ENCODE measurements around the gene ZBTB5. TPM values are rescaled to one million over a fixed set of nuclear protein-coding genes. Genes with fewer than 3 reads are reported as not detected.

ZBTB5 gene
- total and polyA plus RNA-seq, 4 donors, result 3.2 to 21.9 (median 8.3) TPM

DNA sequence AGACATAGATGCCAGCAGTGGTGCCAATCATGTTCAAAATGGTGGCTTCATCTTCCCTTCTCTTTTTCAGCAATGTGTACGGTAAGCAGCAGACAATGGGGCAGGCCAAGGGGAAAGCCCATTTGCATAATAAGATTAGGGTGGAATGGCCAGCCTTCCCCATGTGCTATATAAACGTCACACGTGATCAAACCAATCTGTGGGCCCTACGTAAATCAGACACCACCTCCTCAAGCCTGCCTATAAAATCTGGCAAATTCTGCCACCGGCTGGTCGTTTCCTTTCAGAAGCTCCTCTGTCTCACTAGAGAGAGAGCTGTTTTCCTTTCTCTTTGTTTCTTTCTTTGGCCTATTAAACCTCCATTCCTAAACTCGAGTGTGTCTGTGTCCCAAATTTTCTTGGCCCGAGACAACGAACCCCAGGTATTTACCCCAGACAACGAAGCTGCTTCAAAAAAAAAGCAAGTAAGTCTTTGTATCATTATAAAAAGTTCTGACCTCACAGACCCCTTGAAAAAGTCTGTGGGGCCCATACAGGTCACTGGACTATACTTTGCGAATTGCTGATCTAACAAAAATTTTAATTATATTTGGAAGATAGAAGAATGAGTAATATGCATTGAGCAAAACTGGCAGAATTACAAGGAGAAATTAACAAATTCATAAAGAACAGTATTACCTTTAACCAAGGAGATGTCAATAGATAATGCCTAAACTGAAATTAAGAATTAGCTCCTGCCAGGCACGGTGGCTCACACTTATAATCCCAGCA lies 15.2 kb downstream of the ZBTB5 start:
- ATAC-seq (ENCODE audit: insufficient read depth, low FRiP score) (no peak), DNase-seq (no peak)
- Histone ChIP-seq H3K27ac (ENCODE audit: low read depth in 1 of 2, low read length in 1 of 2) (no peak overlapping the region), H3K27me3 (ENCODE audit: control insufficient read depth in 3 of 3, insufficient read depth in 3 of 3, low read length in 2 of 3) (no peaks in the 10 kb centered on the region), H3K36me3 (ENCODE audit: control insufficient read depth in 4 of 4, insufficient read depth in 4 of 4, low read length in 4 of 4) (peaks cover 0 to 13% (median 5%) of the 10 kb centered on the region in 4 donors), H3K4me3 (no peak overlapping the region), H3K9me3 (ENCODE audit: control insufficient read depth in 4 of 4, insufficient read depth in 3 of 4, low read length in 3 of 4) (no peaks in the 10 kb centered on the region), H3K4me1 (ENCODE audit: control insufficient read depth in 5 of 5, insufficient read depth in 5 of 5, low read length in 5 of 5) (peaks cover 0 to 6% (median 0%) of the 10 kb centered on the region in 5 donors), H3K9ac (ENCODE audit: insufficient read depth in 1 of 2, low read length in 2 of 2) (no peak overlapping the region)
- WGBS, 2 donors, result 90 to 92% methylated on average over 12 of the region's 12 CpGs
- TF ChIP-seq, protein P1, sequence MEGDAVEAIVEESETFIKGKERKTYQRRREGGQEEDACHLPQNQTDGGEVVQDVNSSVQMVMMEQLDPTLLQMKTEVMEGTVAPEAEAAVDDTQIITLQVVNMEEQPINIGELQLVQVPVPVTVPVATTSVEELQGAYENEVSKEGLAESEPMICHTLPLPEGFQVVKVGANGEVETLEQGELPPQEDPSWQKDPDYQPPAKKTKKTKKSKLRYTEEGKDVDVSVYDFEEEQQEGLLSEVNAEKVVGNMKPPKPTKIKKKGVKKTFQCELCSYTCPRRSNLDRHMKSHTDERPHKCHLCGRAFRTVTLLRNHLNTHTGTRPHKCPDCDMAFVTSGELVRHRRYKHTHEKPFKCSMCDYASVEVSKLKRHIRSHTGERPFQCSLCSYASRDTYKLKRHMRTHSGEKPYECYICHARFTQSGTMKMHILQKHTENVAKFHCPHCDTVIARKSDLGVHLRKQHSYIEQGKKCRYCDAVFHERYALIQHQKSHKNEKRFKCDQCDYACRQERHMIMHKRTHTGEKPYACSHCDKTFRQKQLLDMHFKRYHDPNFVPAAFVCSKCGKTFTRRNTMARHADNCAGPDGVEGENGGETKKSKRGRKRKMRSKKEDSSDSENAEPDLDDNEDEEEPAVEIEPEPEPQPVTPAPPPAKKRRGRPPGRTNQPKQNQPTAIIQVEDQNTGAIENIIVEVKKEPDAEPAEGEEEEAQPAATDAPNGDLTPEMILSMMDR (IDR thresholded peaks at IDR 0.05; ENCODE audit: control extremely low read depth, extremely low read depth), result no peak

DNA sequence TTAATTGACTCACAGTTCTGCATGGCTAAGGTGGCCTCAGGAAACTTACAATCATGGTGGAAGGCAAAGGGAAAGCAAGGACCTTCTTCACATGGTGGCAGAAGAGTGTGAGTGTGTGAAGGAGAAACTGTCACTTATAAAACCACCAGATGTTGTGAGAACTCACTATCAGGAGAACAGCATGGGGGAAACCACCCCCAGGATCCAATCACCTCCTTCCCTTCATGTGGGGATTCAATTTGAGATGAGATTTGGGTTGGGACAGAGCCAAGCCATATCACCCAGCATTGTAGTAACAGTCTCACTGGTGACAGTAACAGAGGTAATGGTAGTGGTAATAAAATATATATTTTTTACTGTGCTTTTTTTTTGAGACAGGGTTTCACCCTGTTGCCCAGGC lies 18.1 kb downstream of the ZBTB5 start:
- DNase-seq (no peak), ATAC-seq (ENCODE audit: insufficient read depth, low FRiP score) (no peak)
- H3K4me1 ChIP-seq (ENCODE audit: control insufficient read depth in 5 of 5, insufficient read depth in 5 of 5, low read length in 5 of 5), result peaks cover 0 to 5% (median 0%) of the 10 kb centered on the region in 5 donors
- H3K27me3 ChIP-seq (ENCODE audit: control insufficient read depth in 3 of 3, insufficient read depth in 3 of 3, low read length in 2 of 3), result no peaks in the 10 kb centered on the region
- H3K9ac ChIP-seq (ENCODE audit: insufficient read depth in 1 of 2, low read length in 2 of 2), result no peak overlapping the region
- TF ChIP-seq, protein P1 (IDR thresholded peaks at IDR 0.05; ENCODE audit: control extremely low read depth, extremely low read depth), result no peak
- peaks cover 0 to 19% (median 9%) of the 10 kb centered on the region in 4 donors for H3K36me3 ChIP-seq (ENCODE audit: control insufficient read depth in 4 of 4, insufficient read depth in 4 of 4, low read length in 4 of 4)
- no peaks in the 10 kb centered on the region for H3K9me3 ChIP-seq (ENCODE audit: control insufficient read depth in 4 of 4, insufficient read depth in 3 of 4, low read length in 3 of 4)
- no peak overlapping the region for H3K4me3 ChIP-seq
- no peak overlapping the region for H3K27ac ChIP-seq (ENCODE audit: low read depth in 1 of 2, low read length in 1 of 2)

DNA sequence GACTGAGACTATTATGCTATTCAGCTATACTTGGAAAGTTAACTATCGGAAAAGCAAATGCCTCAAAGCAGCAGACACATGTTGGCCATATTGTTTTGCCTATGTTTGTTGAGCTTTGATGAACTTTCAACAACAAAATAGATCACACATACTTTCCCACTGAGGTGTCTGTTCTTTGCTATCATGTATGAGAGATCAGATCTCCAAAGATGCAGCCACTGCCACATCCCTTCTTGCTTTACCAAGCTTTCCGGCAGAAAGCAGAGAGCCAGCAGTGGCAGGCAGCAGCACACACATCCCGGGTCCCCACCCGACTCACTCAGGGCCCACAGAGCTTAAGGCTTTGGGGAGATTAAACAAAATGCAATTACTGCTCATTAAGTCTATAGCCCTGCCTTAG lies 18.8 kb downstream of the ZBTB5 start:
- Histone ChIP-seq H3K9me3 (ENCODE audit: control insufficient read depth in 4 of 4, insufficient read depth in 3 of 4, low read length in 3 of 4) (no peaks in the 10 kb centered on the region), H3K27ac (ENCODE audit: low read depth in 1 of 2, low read length in 1 of 2) (no peak overlapping the region), H3K4me3 (no peak overlapping the region), H3K9ac (ENCODE audit: insufficient read depth in 1 of 2, low read length in 2 of 2) (no peak overlapping the region), H3K4me1 (ENCODE audit: control insufficient read depth in 5 of 5, insufficient read depth in 5 of 5, low read length in 5 of 5) (no peaks in the 10 kb centered on the region), H3K36me3 (ENCODE audit: control insufficient read depth in 4 of 4, insufficient read depth in 4 of 4, low read length in 4 of 4) (peaks cover 0 to 24% (median 16%) of the 10 kb centered on the region in 4 donors), H3K27me3 (ENCODE audit: control insufficient read depth in 3 of 3, insufficient read depth in 3 of 3, low read length in 2 of 3) (no peaks in the 10 kb centered on the region)
- DNase-seq (no peak), ATAC-seq (ENCODE audit: insufficient read depth, low FRiP score) (no peak)
- 91 to 94% methylated on average over 4 of the region's 4 CpGs for WGBS, 2 donors
- TF ChIP-seq, protein P1 (IDR thresholded peaks at IDR 0.05; ENCODE audit: control extremely low read depth, extremely low read depth), result no peak

Measured in lung (tissue), 12 donors.